CD4-positive, alpha-beta T cell treated with Interleukin-12 subunit alpha and Interleukin-12 subunit beta, for 1 hour (primary cell): ENCODE measurements around the gene HBP1.
"Not testable (repeated sequence)": the region's sequence is repeated elsewhere in the genome, so short reads cannot be mapped to it uniquely, and the experiment has no call there.

ENCODE experiments used
- DNase-seq: peaks from one replicate; pipeline ENCODE4 v3.0.0-alpha.2; 2020

Gene HBP1

DNA sequence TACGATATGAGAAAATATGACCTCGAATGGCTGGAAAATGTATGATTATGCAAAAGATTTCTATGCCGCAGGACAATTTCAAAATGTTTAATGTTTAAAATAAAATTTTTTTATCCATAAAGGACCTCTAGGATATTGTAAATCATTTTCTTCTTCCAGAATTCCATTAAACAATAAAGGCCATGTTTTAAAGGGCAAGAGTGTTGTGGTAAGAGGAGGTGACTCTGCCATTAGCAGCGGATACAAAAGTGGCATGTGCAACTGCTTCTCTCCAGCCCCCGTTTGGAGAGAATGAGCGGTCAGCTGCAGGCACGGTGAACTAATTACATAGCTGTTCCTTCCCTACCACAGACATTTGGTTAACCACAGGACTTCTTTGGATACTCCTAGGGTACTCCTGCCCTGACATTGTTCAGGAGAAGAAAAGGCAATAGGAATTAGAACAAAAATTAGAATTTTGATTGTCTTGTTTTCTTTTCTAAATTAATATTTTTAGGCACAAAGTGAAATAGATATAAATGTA, 63.8 kb downstream of the HBP1 start:
- DNase-seq = no peak

DNA sequence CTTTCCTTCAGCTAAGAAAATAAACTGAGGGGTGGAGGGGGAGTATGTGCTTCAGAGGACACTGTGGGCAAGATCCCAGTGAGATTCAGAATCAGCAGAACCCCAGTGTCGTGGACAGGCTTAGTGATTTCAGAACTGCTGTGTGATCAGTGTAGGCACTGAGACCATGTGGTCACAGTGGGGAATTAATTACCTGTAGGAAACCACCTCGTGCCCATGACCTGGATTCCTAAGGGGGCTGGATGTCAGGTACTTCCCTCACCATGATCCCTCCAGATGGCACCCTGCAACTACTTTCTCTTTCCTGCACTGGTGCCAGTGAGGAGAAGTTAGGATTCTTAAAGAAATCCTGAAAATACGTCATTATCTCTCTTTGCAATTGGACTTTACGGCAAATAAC, 64.4 kb downstream of the HBP1 start:
- no peak for DNase-seq

DNA sequence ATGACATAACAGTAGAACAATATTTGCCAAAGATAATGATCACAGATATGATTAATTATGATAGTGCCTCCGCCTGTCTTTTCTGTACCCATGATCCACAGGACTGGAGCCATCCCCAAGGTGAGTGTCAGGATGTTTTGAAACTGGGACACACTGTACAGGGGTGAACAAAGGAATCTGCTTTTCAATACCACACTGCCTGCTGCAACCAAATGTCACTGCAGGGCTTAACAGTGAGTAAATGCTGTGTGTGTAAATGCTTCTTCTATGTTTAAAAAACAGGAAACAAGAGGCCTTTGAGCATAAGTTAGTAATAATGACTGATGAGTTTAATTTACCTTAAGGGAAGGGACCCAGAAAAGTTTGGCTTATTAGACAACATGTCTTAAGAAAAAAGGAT, 65.2 kb downstream of the HBP1 start:
- no peak for DNase-seq

DNA sequence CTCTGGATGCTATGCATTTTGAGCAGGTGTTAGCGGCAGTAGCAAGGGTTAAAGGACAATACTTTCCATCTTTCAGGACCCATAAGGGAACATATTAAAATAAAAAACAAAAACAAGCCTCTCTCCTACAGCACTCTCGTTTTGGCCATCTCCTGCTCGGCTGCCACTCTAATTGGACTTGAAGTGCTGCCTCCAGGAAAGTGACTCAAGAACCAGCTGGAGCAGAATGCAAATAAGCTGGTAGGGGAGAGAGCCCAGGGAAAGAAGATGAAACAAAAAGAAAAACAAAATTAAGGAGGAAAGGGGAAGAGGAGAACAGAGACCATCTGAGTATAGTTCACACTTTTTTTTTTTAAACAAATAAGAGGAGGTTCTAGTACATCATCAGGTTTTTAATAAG, 65.6 kb downstream of the HBP1 start:
- no peak for DNase-seq

DNA sequence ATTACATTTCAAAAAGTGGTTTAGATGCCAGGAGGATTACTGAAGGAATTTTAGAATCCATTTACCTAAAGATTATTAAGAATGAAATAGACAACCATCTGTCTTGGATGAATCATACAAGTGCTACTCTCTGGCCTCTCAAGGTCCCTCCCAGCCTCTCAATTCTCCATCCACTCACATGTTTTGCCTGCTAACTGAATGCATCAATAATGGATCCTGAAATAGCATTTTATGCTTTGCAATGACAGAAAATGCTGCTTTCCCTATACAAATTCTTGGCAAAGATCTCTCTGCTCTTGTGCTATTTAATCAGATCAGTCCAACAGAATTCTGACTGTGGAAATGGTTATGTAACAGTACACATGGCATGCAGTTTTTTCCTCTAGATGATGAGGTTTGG, 68.1 kb downstream of the HBP1 start:
- no peak for DNase-seq

DNA sequence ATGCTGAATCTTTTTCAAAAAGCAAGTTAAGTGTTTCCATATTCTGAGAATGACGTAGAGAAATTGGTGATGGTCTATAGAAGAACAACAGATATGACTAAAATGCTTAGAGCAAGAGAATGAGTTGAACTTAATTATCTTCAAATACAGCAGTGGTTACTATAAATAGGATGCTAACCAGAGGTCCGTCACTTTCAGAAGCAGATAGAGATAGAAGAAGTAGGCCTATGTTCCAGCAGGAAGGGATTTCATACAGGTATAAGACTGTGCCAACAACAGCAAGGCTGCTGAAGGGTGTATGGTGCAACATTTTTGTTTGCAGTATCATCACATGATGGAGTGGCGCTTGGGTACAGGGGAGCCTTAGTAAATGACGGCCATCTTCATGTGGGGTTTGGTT, 68.6 kb downstream of the HBP1 start:
- DNase-seq = no peak

DNA sequence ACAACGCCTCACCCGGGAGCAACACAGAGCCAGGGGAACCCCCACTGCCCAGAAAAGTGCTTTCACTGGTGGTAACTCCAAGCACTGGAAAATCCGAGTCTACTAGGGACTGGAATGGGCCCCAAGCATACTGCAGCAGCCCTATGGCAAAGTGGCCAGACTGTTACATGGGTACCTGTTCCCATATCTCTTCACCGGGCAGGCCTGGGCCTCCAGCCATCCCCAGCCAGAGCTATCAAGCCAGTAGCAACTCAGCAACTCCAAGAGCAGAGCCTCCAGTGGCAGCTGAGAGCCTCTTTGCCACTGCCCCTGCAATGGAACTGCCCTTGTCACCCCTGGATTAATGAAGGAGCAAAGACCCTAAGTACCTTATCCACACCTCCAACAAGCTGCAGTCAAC, 73.5 kb downstream of the HBP1 start:
- no peak for DNase-seq

DNA sequence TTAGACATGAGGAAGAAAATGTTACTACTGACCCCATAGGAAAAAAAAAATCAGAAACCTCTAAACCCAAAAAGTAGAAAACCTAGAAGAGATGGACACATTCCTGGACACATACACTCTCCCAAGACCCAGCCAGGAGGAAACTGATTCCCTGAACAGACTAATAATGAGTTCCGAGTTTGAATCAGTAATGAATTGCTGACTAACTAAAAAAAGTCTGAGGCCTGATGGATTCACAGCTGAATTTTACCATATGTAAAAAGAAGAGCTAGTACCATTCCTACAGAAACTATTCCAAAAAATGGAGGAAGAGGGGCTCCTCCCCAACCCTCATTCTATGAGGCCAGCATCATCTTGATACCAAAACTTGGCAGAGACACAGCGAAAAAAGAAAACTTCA, 75.8 kb downstream of the HBP1 start:
- no peak for DNase-seq

DNA sequence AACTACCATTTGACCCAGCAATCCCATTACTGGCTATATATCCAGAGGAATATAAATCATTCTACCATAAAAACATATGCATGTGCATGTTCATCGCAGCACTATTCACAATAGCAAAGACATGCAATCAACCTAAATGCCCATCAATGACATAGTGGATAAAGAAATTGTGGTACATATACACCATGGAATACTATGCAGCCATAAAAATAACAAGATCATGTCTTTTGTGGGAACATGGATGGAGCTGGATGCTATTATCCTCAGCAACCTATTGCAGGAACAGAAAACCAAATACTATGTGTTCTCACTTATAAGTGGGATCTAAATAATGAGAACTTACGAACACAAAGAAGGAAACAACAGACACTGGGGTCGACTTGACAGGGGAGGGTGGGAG, 78.0 kb downstream of the HBP1 start:
- not testable (repeated sequence) for DNase-seq

DNA sequence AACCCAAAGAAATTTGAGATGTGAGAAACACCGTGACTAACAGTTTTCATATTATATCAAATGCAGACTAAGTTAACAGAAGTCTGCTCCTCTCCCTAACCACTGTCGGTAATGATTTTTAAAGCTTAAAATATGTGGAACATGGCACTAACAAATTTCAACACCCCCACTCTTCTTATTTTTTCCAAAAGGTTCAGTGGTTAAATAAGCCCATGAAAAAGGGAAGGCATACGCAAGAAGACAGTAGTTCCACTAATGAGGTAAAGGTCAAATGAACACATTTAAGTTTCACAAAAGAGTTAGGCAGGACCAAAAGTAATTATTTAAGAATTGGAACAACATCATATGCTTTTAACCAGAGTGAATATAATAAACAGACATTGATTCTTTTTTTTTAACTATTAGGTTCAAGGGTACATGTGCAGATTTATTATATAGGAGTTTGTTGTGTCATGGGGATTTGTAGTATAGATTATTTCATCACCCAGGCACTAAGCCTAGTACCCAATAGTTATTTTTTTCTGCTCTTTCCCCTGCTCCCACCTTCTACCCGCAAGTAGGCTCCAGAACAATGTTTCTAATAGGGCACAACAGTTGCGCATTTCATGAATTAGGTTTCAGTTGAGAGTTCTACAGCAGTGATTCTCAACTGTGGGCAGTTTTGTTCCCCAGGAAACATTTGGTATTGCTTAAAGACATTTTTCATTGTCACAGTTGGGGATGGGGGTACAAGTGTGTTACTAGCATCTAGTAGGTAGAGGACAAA, 79.9 kb downstream of the HBP1 start:
- no peak for DNase-seq

DNA sequence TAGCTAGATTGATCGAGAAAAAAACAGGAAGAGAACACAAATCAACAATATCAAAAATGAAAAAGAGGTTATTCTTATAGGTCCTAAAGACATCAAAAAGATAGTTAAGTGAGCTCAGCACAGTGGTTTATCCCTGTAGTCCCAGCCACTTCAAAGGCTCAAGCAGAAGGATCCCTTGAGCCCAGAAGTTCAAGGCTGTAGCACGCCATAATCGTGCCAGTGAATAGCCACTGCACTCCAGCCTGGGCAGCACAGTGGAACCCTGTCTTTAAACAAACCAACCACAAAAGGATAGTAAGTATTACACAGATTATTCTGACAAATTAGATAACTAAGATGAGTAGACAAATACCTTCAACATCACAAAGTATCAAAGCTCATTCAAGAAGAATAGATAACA, 83.2 kb downstream of the HBP1 start:
- DNase-seq = no peak
